GM23338 (cell line): ENCODE results near the gene TCF7L1. TPM values are rescaled to one million over a fixed set of nuclear protein-coding genes. Genes with fewer than 3 reads are reported as not detected.

Experiments used
- ATAC-seq: fragments of 200-7000 bp; cut with Tn5 transposase; 3 replicates; pipeline ENCODE4 v1.9.1; 2020
- DNase-seq: peaks from one replicate; pipeline ENCODE4 v3.0.0-alpha.2; 2015; ENCODE audit warnings: low spot score
- H2AFZ ChIP-seq: fragments of 200-600 bp; sonication (generic); 2 replicates; pipeline ENCODE4 v1.8.0; 2016; ENCODE audit warnings: antibody characterized with exemption, mild to moderate bottlenecking, moderate library complexity
- H3F3A ChIP-seq: fragments of 200-600 bp; sonication (generic); replicated peaks from 2 replicates; pipeline ENCODE4 v1.8.0; 2017; ENCODE audit warnings: antibody characterized with exemption, mixed run types, low read depth
- H3K27ac ChIP-seq: fragments of 200-600 bp; sonication (generic); 2 replicates; pipeline ENCODE4 v1.6.1; 2016; ENCODE audit warnings: low read depth
- H3K27me3 ChIP-seq: fragments of 200-600 bp; sonication (generic); 2 replicates; pipeline ENCODE4 v1.8.0; 2016; ENCODE audit warnings: mild to moderate bottlenecking, mixed run types, moderate library complexity; ENCODE audit not compliant: insufficient read depth
- H3K36me3 ChIP-seq: fragments of 200-600 bp; sonication (generic); 2 replicates; pipeline ENCODE4 v1.8.0; 2016; ENCODE audit warnings: mild to moderate bottlenecking; ENCODE audit not compliant: insufficient read depth
- H3K4me1 ChIP-seq: fragments of 200-600 bp; sonication (generic); 2 replicates; pipeline ENCODE4 v1.8.0; 2016; ENCODE audit warnings: mild to moderate bottlenecking, moderate library complexity; ENCODE audit not compliant: insufficient read depth
- H3K4me2 ChIP-seq: fragments of 200-600 bp; sonication (generic); 2 replicates; pipeline ENCODE4 v1.7.1; 2017; ENCODE audit warnings: mixed run types
- H3K4me3 ChIP-seq: fragments of 200-600 bp; sonication (generic); 2 replicates; pipeline ENCODE4 v1.6.1; 2016; ENCODE audit warnings: mixed run types
- H3K79me2 ChIP-seq: fragments of 200-600 bp; sonication (generic); replicated peaks from 2 replicates; pipeline ENCODE4 v1.8.0; 2017; ENCODE audit warnings: mild to moderate bottlenecking; ENCODE audit not compliant: insufficient read depth
- H3K9me2 ChIP-seq: fragments of 200-600 bp; sonication (generic); 2 replicates; pipeline ENCODE4 v1.8.0; 2017; ENCODE audit not compliant: insufficient read depth
- H4K20me1 ChIP-seq: fragments of 200-600 bp; sonication (generic); replicated peaks from 2 replicates; pipeline ENCODE4 v1.8.0; 2017; ENCODE audit warnings: mild to moderate bottlenecking; ENCODE audit not compliant: insufficient read depth
- H3K27ac Mint-ChIP-seq: 2 replicates; pipeline ENCODE4 v1.8.0; 2020; ENCODE audit warnings: inconsistent platforms, mild to moderate bottlenecking, moderate library complexity, mixed read lengths
- H3K27me3 Mint-ChIP-seq: 3 replicates; pipeline ENCODE4 v1.8.0; 2022; ENCODE audit warnings: low read depth, mild to moderate bottlenecking, moderate library complexity, mixed read lengths, inconsistent platforms; ENCODE audit not compliant: insufficient read depth, poor library complexity
- H3K36me3 Mint-ChIP-seq: 3 replicates; pipeline ENCODE4 v1.8.0; 2021; ENCODE audit warnings: low read depth, mild to moderate bottlenecking, inconsistent platforms, moderate library complexity, mixed read lengths
- H3K4me1 Mint-ChIP-seq: 3 replicates; pipeline ENCODE4 v1.8.0; 2020; ENCODE audit warnings: mild to moderate bottlenecking, inconsistent platforms, mixed read lengths
- H3K4me3 Mint-ChIP-seq: 3 replicates; pipeline ENCODE4 v1.8.0; 2021; ENCODE audit warnings: moderate library complexity, mild to moderate bottlenecking, inconsistent platforms, mixed read lengths
- H3K9me3 Mint-ChIP-seq: 3 replicates; pipeline ENCODE4 v1.8.0; 2020; ENCODE audit warnings: moderate library complexity, mild to moderate bottlenecking, inconsistent platforms, mixed read lengths
- CREB1 ChIP-seq: fragments of 250-450 bp; sonication (Bioruptor Pico); IDR thresholded peaks from 2 replicates; pipeline ENCODE4 v1.5.0; 2020; ENCODE audit warnings: low read depth, mild to moderate bottlenecking, moderate library complexity
- EZH2 ChIP-seq: fragments of 200-600 bp; sonication (generic); IDR thresholded peaks from one replicate; pipeline ENCODE4 v1.8.0; 2017; ENCODE audit warnings: antibody characterized with exemption, mild to moderate bottlenecking, low read depth; ENCODE audit not compliant: unreplicated experiment
- EZH2phosphoT487 ChIP-seq: fragments of 200-600 bp; sonication (generic); IDR thresholded peaks from one replicate; pipeline ENCODE4 v1.8.1; 2018; ENCODE audit warnings: antibody characterized with exemption; ENCODE audit not compliant: unreplicated experiment
- JUNB ChIP-seq: IDR thresholded peaks from one replicate; pipeline ENCODE4 v1.6.1; 2016; ENCODE audit warnings: antibody characterized with exemption; ENCODE audit not compliant: unreplicated experiment
- NANOG ChIP-seq: IDR thresholded peaks from 2 replicates; pipeline ENCODE4 v1.6.1; 2016; ENCODE audit warnings: antibody characterized with exemption, borderline replicate concordance
- POLR2AphosphoS5 ChIP-seq: IDR thresholded peaks from 2 replicates; pipeline ENCODE4 v1.6.1; 2016; ENCODE audit warnings: antibody characterized with exemption, low read depth
- STAT1 ChIP-seq: IDR thresholded peaks from one replicate; pipeline ENCODE4 v1.6.1; 2016; ENCODE audit warnings: antibody characterized with exemption; ENCODE audit not compliant: unreplicated experiment
- ZNF114 ChIP-seq: fragments of 250-450 bp; sonication (Bioruptor Pico); IDR thresholded peaks from 2 replicates; pipeline ENCODE4 v1.5.0; 2020; ENCODE audit warnings: mild to moderate bottlenecking, moderate library complexity
- ZNF331 ChIP-seq: fragments of 250-450 bp; sonication (Bioruptor Pico); IDR thresholded peaks from 2 replicates; pipeline ENCODE4 v1.5.0; 2020; ENCODE audit warnings: low read depth, mild to moderate bottlenecking, moderate library complexity
- polyA plus RNA-seq: library from polyadenylated mRNA; unstranded; fragments of >200 nt; fragmentation: Nextera tagmentation; extraction: Ambion mirVana; gene quantifications from 2 replicates; pipeline ENCODE4 v1.2.1, GENCODE V29; 2016
- total RNA-seq: library from RNA; depleted of rRNA; stranded (reverse); fragments of >200 nt; shearing (Covaris generic); gene quantifications from 2 replicates; pipeline ENCODE4 v1.2.3, GENCODE V29; 2014
- TF ChIP-seq, protein P1 (sequence below): fragments of 250-450 bp; sonication (Bioruptor Pico); IDR thresholded peaks from 2 replicates; pipeline ENCODE4 v1.5.0; 2020; ENCODE audit warnings: mild to moderate bottlenecking, moderate library complexity
- TF ChIP-seq, protein P2 (sequence below): IDR thresholded peaks from 2 replicates; pipeline ENCODE4 v1.6.1; 2016; ENCODE audit warnings: antibody characterized with exemption
- TF ChIP-seq, protein P3 (sequence below), 2 experiments: fragments of 200-600 bp in 1 of 2; sonication (generic) in 1 of 2; conservative IDR thresholded peaks; 2 replicates each; pipeline versions ENCODE4 v1.5.1 to v1.6.1; 2016 to 2017; ENCODE audit warnings: antibody characterized with exemption in 2 of 2, low read depth in 2 of 2, mild to moderate bottlenecking in 2 of 2, moderate library complexity in 1 of 2
- TF ChIP-seq, protein P4 (sequence below): IDR thresholded peaks from one replicate; pipeline ENCODE4 v1.6.1; 2018; ENCODE audit warnings: antibody characterized with exemption; ENCODE audit not compliant: unreplicated experiment

The TCF7L1 gene
- total and polyA plus RNA-seq, 2 experiments from 2014 or later, result 47.3 to 101 TPM

DNA sequence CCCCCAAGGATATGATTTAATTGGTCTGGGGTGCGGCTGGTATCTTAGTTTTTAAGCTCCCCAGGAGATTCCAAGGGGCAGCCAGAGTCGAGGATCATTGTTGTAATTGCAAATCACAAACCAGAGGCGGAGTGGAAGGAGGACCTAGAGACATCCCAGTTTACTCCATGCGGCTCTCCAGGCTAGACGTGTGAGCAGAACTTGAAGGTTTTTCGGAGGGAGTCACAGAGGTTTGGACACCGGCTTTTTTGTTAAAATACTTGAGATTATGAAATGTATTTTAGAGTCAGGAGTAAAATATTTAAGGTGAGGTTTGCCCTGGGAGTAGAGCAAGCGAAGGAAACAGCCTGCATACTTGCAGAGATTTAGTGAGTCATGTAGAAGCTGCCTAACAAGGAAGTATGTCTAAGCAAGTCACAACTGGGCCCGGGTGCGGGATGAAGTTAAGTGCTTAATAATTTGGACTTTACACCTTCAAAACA lies 155.1 kb downstream of the TCF7L1 start:
- H4K20me1 ChIP-seq, result peaks cover 15% of the 10 kb centered on the region
- H3F3A ChIP-seq, result peaks cover 29% of the 10 kb centered on the region
- H3K4me1 ChIP-seq, result peaks cover 41% of the 10 kb centered on the region
- H3K9me3 Mint-ChIP-seq, result no peaks in the 10 kb centered on the region; the same call in 2 of the 3 replicates
- H3K79me2 ChIP-seq, result peaks cover 42% of the 10 kb centered on the region
- no peak overlapping the region for H2AFZ ChIP-seq
- peak; percentile 59 for DNase-seq
- peaks cover 43% of the 10 kb centered on the region for H3K4me1 Mint-ChIP-seq
- no peak overlapping the region; the same call in 1 of the 3 replicates for H3K4me3 Mint-ChIP-seq
- H3K4me3 ChIP-seq, result no peak overlapping the region
- H3K36me3 ChIP-seq, result peaks cover 14% of the 10 kb centered on the region; the same call in 1 of the 2 replicates
- peak; percentile 23 for ATAC-seq
- H3K27me3 ChIP-seq, result no peaks in the 10 kb centered on the region
- peaks cover 76% of the 10 kb centered on the region for H3K36me3 Mint-ChIP-seq
- peak overlapping the region; percentile 79 for H3K27ac Mint-ChIP-seq
- H3K27ac ChIP-seq, result no peak overlapping the region
- no peaks in the 10 kb centered on the region for H3K9me2 ChIP-seq
- H3K4me2 ChIP-seq, result no peak overlapping the region; the same call in 1 of the 2 replicates
- TF ChIP-seq, protein P1, sequence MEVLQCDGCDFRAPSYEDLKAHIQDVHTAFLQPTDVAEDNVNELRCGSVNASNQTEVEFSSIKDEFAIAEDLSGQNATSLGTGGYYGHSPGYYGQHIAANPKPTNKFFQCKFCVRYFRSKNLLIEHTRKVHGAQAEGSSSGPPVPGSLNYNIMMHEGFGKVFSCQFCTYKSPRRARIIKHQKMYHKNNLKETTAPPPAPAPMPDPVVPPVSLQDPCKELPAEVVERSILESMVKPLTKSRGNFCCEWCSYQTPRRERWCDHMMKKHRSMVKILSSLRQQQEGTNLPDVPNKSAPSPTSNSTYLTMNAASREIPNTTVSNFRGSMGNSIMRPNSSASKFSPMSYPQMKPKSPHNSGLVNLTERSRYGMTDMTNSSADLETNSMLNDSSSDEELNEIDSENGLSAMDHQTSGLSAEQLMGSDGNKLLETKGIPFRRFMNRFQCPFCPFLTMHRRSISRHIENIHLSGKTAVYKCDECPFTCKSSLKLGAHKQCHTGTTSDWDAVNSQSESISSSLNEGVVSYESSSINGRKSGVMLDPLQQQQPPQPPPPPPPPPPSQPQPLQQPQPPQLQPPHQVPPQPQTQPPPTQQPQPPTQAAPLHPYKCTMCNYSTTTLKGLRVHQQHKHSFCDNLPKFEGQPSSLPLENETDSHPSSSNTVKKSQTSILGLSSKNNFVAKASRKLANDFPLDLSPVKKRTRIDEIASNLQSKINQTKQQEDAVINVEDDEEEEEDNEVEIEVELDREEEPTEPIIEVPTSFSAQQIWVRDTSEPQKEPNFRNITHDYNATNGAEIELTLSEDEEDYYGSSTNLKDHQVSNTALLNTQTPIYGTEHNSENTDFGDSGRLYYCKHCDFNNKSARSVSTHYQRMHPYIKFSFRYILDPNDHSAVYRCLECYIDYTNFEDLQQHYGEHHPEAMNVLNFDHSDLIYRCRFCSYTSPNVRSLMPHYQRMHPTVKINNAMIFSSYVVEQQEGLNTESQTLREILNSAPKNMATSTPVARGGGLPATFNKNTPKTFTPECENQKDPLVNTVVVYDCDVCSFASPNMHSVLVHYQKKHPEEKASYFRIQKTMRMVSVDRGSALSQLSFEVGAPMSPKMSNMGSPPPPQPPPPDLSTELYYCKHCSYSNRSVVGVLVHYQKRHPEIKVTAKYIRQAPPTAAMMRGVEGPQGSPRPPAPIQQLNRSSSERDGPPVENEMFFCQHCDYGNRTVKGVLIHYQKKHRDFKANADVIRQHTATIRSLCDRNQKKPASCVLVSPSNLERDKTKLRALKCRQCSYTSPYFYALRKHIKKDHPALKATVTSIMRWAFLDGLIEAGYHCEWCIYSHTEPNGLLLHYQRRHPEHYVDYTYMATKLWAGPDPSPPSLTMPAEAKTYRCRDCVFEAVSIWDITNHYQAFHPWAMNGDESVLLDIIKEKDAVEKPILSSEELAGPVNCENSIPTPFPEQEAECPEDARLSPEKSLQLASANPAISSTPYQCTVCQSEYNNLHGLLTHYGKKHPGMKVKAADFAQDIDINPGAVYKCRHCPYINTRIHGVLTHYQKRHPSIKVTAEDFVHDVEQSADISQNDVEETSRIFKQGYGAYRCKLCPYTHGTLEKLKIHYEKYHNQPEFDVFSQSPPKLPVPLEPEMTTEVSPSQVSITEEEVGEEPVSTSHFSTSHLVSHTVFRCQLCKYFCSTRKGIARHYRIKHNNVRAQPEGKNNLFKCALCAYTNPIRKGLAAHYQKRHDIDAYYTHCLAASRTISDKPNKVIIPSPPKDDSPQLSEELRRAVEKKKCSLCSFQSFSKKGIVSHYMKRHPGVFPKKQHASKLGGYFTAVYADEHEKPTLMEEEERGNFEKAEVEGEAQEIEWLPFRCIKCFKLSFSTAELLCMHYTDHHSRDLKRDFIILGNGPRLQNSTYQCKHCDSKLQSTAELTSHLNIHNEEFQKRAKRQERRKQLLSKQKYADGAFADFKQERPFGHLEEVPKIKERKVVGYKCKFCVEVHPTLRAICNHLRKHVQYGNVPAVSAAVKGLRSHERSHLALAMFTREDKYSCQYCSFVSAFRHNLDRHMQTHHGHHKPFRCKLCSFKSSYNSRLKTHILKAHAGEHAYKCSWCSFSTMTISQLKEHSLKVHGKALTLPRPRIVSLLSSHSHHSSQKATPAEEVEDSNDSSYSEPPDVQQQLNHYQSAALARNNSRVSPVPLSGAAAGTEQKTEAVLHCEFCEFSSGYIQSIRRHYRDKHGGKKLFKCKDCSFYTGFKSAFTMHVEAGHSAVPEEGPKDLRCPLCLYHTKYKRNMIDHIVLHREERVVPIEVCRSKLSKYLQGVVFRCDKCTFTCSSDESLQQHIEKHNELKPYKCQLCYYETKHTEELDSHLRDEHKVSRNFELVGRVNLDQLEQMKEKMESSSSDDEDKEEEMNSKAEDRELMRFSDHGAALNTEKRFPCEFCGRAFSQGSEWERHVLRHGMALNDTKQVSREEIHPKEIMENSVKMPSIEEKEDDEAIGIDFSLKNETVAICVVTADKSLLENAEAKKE (CRISPR knock-in tag), result no peak
- TF ChIP-seq, protein P2, sequence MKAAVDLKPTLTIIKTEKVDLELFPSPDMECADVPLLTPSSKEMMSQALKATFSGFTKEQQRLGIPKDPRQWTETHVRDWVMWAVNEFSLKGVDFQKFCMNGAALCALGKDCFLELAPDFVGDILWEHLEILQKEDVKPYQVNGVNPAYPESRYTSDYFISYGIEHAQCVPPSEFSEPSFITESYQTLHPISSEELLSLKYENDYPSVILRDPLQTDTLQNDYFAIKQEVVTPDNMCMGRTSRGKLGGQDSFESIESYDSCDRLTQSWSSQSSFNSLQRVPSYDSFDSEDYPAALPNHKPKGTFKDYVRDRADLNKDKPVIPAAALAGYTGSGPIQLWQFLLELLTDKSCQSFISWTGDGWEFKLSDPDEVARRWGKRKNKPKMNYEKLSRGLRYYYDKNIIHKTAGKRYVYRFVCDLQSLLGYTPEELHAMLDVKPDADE, result no peak
- TF ChIP-seq, protein P3, sequence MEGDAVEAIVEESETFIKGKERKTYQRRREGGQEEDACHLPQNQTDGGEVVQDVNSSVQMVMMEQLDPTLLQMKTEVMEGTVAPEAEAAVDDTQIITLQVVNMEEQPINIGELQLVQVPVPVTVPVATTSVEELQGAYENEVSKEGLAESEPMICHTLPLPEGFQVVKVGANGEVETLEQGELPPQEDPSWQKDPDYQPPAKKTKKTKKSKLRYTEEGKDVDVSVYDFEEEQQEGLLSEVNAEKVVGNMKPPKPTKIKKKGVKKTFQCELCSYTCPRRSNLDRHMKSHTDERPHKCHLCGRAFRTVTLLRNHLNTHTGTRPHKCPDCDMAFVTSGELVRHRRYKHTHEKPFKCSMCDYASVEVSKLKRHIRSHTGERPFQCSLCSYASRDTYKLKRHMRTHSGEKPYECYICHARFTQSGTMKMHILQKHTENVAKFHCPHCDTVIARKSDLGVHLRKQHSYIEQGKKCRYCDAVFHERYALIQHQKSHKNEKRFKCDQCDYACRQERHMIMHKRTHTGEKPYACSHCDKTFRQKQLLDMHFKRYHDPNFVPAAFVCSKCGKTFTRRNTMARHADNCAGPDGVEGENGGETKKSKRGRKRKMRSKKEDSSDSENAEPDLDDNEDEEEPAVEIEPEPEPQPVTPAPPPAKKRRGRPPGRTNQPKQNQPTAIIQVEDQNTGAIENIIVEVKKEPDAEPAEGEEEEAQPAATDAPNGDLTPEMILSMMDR (conservative IDR thresholded peaks at IDR 0.05; ENCODE audit: low read depth in 2 of 2), result no peak
- no peak for TF ChIP-seq CREB1 (CRISPR knock-in tag)
- no peak for TF ChIP-seq ZNF331
- no peak for TF ChIP-seq EZH2phosphoT487
- TF ChIP-seq ZNF114 (CRISPR knock-in tag), result no peak
- TF ChIP-seq, protein P4, sequence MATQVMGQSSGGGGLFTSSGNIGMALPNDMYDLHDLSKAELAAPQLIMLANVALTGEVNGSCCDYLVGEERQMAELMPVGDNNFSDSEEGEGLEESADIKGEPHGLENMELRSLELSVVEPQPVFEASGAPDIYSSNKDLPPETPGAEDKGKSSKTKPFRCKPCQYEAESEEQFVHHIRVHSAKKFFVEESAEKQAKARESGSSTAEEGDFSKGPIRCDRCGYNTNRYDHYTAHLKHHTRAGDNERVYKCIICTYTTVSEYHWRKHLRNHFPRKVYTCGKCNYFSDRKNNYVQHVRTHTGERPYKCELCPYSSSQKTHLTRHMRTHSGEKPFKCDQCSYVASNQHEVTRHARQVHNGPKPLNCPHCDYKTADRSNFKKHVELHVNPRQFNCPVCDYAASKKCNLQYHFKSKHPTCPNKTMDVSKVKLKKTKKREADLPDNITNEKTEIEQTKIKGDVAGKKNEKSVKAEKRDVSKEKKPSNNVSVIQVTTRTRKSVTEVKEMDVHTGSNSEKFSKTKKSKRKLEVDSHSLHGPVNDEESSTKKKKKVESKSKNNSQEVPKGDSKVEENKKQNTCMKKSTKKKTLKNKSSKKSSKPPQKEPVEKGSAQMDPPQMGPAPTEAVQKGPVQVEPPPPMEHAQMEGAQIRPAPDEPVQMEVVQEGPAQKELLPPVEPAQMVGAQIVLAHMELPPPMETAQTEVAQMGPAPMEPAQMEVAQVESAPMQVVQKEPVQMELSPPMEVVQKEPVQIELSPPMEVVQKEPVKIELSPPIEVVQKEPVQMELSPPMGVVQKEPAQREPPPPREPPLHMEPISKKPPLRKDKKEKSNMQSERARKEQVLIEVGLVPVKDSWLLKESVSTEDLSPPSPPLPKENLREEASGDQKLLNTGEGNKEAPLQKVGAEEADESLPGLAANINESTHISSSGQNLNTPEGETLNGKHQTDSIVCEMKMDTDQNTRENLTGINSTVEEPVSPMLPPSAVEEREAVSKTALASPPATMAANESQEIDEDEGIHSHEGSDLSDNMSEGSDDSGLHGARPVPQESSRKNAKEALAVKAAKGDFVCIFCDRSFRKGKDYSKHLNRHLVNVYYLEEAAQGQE, result no peak
- TF ChIP-seq NANOG, result no peak
- no peak for TF ChIP-seq EZH2
- TF ChIP-seq POLR2AphosphoS5, result no peak
- TF ChIP-seq STAT1, result no peak
- TF ChIP-seq JUNB, result no peak
- peaks cover 19% of the 10 kb centered on the region for H3K27me3 Mint-ChIP-seq
